A549 treated with AZD2906 at 1 μM for 4 hours (cell line): ENCODE data around the gene TAC1. TPM values are rescaled to one million over a fixed set of nuclear protein-coding genes. Genes with fewer than 3 reads are reported as not detected.

Experiments
- total RNA-seq: library from RNA; stranded (reverse); fragments of 200-300 nt; extraction: Qiagen RNA extraction; gene quantifications from 5 replicates; pipeline ENCODE4 v1.2.3, GENCODE V29; 2022

TAC1 gene, protein sequence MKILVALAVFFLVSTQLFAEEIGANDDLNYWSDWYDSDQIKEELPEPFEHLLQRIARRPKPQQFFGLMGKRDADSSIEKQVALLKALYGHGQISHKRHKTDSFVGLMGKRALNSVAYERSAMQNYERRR
- total RNA-seq = 0.07 TPM in 1 of 5 replicates, not detected in the others

DNA sequence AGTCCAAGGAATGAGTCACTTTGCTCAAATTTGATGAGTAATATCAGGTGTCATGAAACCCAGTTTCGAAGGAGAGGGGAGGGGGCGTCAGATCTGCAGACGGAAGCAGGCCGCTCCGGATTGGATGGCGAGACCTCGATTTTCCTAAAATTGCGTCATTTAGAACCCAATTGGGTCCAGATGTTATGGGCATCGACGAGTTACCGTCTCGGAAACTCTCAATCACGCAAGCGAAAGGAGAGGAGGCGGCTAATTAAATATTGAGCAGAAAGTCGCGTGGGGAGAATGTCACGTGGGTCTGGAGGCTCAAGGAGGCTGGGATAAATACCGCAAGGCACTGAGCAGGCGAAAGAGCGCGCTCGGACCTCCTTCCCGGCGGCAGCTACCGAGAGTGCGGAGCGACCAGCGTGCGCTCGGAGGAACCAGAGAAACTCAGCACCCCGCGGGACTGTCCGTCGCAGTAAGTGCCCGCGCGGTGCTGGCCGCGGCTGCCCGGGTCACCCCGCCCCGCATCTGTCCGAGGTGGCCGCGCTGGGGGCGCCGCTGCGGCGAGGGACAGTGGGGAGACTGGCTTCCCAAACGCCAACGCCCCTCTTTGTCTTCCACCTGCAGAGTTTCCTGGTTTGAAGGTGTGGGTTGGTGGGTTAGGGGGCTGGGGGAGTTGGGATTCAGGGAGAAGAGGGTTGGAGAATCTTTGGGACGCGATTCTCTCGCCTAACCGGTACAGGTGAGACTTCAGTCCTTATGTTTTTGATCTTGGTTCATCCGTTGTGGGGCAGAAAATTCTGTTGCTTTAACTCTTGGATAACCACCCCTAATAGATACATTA is at the start of gene TAC1:
Gene TAC1 (plus strand): TSS at position 351 of the 829 bp plus-strand sequence. CDS start 527 bp downstream, outside the sequence.

Other genes starting within 250 kb of the TAC1 start
- 50.1 to 63.2 TPM (median 57.8 TPM) in 5 replicates for gene ASNS, start 140.3 kb downstream of the TAC1 start, total RNA-seq